ENCODE results near the gene SLC25A33.
"Not testable (repeated sequence)": the region's sequence is repeated elsewhere in the genome, so short reads cannot be mapped to it uniquely, and the experiment has no call there.

Gene SLC25A33

GRCh38 chr1:9621032-9621431 is 81.8 kb downstream of the SLC25A33 start:
- no peak for DNase-seq (ENCODE audit: low read depth)

DNA sequence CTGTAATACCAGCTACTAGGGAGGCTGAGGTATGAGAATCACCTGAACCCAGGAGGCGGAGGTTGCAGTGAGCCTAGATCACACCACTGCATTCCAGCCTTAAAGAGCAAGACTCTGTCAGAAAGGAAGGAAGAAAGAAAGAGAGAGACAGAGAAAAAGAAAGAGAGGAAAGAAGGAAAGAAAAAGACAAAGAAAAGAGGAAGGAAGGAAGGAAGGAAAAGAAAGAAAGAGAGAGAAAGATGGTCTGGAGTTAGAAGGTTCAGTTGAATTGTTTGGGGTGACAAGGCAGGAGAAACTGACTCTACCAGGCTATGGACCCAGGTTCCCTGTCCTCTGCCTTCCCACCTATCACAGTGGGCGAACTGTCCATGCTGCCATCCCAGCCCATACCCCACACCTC is 84.8 kb downstream of the SLC25A33 start:
- no peak for DNase-seq (ENCODE audit: low read depth)

DNA sequence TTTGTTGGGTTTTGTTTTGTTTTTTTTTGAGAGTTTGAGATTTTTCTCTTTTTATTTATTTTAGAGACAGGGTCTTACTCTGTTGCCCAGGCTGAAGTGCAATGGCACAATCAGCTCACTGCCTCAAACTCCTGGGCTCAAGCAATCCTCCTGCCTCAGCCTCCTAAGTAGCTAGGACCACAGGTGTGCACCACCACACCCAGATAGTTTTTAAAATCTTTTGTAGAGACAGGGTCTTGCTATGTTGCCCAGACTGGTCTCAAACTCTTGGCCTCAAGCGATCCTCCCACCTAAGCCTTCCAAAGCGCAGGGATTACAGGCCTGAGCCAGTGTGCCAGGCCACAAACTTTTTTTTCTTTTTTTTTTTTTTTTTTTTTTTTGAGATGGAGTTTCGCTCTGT is 85.8 kb downstream of the SLC25A33 start:
- not testable (repeated sequence) for DNase-seq (ENCODE audit: low read depth)

DNA sequence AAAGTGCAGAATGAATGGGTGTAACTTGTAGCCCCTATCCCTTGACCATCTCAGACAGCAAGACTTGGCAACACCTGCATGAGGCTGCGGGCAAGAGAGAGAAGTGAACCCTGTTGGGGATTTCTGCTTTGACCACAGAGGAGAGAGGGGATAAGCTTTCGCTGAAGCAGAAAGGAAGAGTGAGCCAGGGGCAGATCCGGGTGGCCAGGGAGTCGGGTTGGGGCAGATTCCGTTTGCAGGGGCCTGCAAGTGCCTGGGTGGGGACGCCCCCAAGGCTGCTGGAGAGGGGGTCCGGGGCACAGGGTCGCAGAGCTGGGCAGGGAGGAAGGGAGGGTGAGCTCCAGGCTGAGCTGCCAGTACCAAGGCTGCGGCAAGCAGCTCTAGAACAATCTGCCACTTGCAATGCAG is 86.9 kb downstream of the SLC25A33 start:
- DNase-seq (ENCODE audit: low read depth) = no peak

DNA sequence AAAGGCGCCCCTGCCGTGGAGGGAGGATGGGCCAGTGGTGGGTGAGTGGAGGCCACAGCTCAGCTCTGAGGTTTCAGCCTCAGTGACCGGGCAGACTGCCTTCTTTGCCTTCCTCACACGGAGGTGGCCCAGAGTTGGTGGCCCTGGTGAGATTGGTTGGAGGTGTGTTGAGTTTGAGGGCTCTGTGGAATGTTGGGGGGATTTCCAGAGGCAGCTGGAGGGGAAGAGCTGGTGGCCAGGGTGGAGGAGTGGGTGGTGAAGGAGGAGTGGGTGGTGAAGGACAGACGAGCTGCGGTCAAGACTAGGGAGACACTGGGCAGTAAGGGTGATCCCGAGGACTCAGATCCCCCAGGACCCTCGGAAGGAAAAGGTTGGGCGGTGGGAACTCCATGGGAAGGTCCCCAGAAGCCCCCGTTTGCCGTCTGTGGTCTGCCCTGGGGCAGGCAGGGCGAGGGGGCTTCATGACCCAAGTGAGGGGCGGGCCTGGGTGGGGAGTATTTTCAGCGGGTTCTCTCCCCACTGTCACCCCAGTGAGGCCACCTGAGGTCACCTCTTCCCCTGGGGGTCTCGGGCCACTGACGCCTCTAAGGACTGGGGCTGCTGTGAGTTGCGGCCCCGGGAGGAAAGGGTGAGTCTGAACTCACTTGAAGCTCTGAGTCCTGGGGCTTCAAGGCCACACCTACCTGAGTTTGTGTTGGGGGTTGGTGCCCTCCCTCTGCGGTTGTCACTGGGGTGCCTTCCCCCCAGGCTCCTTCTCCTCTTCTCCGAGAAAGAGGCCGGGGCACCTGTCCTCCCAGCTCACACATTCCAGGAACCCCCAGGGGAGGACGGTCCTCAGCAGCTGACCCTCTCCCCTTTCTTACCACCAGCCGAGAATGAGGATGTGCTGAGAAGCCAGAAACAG is 89.5 kb downstream of the SLC25A33 start:
- DNase-seq (ENCODE audit: low read depth) = no peak

GRCh38 chr1:9629445-9630201 is 90.4 kb downstream of the SLC25A33 start:
- DNase-seq (ENCODE audit: low read depth) = no peak

GRCh38 chr1:9630331-9631111 is 91.3 kb downstream of the SLC25A33 start:
- no peak for DNase-seq (ENCODE audit: low read depth)

DNA sequence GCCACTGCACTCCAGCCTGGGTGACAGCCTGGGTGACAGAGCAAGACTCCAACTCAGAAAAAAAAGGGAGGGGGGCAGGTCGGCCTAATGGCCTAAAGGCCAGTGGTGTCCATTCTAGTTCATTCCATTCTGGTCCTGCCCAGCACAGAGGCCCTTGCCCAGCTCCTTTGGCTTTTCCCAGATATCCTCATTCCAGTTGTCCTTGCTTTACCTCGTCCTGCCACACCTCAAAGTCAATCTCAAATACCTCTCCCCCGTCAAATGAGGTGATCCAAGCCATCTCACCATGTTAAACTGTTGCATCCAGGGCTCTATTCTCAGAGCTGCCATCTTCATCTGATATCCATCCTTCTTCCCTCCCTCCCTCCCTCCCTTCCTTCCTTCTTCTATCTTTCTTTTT is 92.3 kb downstream of the SLC25A33 start:
- DNase-seq (ENCODE audit: low read depth) = no peak

GRCh38 chr1:9633493-9633892 is 94.2 kb downstream of the SLC25A33 start:
- no peak for DNase-seq (ENCODE audit: low read depth)

DNA sequence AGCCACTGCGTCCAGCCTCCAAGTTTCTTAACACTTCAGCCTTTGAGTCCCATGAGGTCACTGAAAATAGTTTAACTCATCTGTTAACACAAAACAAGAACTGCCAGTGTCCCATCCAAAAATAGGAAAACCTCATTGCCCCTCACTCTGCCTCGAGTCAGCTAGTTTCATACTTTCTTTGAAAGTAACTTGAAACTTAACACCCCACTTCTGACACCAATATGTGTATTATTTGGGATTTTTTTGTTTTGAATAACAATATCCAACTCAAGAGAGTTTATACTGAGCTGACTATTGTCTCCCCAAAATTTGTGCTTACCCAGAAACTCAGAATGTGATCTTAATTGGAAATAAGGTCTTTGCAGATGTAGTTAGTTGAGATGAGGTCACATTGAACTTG is 95.3 kb downstream of the SLC25A33 start:
- no peak for DNase-seq (ENCODE audit: low read depth)

Data from GM04504 (cell line).